HepG2 (cell line): Measurements from ENCODE around the gene ANKS1B. TPM values are rescaled to one million over a fixed set of nuclear protein-coding genes. Genes with fewer than 3 reads are reported as not detected.

Experiments used
- ATAC-seq: fragments of 200-7000 bp; cut with Tn5 transposase; 3 replicates; pipeline ENCODE4 v1.9.1; 2020; ENCODE audit warnings: mild to moderate bottlenecking, moderate library complexity
- BruUV-seq: library from RNA; stranded (reverse); fragments of 400-500 nt; replicated peaks from 2 replicates; lab custom pipeline; 2021; lab: Mats Ljungman, UMichigan
- CTCF ChIA-PET: fragments of 300-600 bp; formaldehyde crosslinking; extraction: SDS; loops from one replicate; lab custom pipeline; 2021; ENCODE audit warnings: low total read pairs, inconsistent platforms, low intra/inter-chr PET ratio; lab: Yijun Ruan, JAX
- POLR2A ChIA-PET: fragments of 350-600 bp; sonication (Branson Sonifier 250); formaldehyde crosslinking; loops from one replicate; lab custom pipeline; 2020; ENCODE audit warnings: antibody characterized with exemption, inconsistent platforms; lab: Yijun Ruan, JAX
- DNase-seq: peaks from one replicate; pipeline ENCODE4 v3.0.0-alpha.2; 2015; ENCODE audit warnings: low spot score
- FAIRE-seq: peaks from 3 replicates; lab custom pipeline; 2011; peaks lifted over from hg19 to GRCh38; lab: Jason Lieb, UNC
- H2AFZ ChIP-seq: one replicate; pipeline ENCODE4 v1.6.1; 2011; ENCODE audit warnings: low read length, inconsistent platforms
- H3K27ac ChIP-seq: fragments of 300-600 bp; 3 replicates; pipeline ENCODE4 v1.8.0; 2011; ENCODE audit warnings: mixed run types, mild to moderate bottlenecking, mixed read lengths, low read length, inconsistent platforms; ENCODE audit not compliant: insufficient read depth; ENCODE audit errors: extremely low read length
- H3K27me3 ChIP-seq, 2 experiments: fragments of 200-600 bp in 1 of 2; 2 replicates in 1 of 2; 3 replicates in 1 of 2; pipeline versions ENCODE4 v1.6.0 to v1.8.0; 2011; ENCODE audit warnings: low read length in 2 of 2, mild to moderate bottlenecking in 2 of 2, moderate library complexity in 2 of 2, inconsistent platforms in 1 of 2; ENCODE audit not compliant: insufficient read depth in 2 of 2, control insufficient read depth in 1 of 2
- H3K36me3 ChIP-seq, 2 experiments: fragments of 200-600 bp in 1 of 2; replicated peaks in 1 of 2; 2 replicates in 1 of 2; 3 replicates in 1 of 2; pipeline versions ENCODE4 v1.5.1 to v1.8.0; 2011; ENCODE audit warnings: low read length in 2 of 2, inconsistent platforms in 1 of 2; ENCODE audit not compliant: insufficient read depth in 2 of 2, control insufficient read depth in 1 of 2
- H3K4me1 ChIP-seq: 2 replicates; pipeline ENCODE4 v1.5.1; 2012; ENCODE audit warnings: low read length, inconsistent platforms; ENCODE audit not compliant: insufficient read depth
- H3K4me2 ChIP-seq: 2 replicates; pipeline ENCODE4 v1.6.0; 2011; ENCODE audit warnings: low read depth, low read length, inconsistent platforms
- H3K4me3 ChIP-seq, 3 experiments: fragments of 200-600 bp in 1 of 3; sonication (generic), shearing (Covaris generic) in 1 of 3; replicated peaks in 1 of 3; 2 replicates each; pipeline ENCODE4 v1.5.1; 2011 to 2016; ENCODE audit warnings: low read length in 3 of 3, inconsistent platforms in 2 of 3, low read depth in 2 of 3, mild to moderate bottlenecking in 2 of 3, control low read depth in 1 of 3, mixed read lengths in 1 of 3; ENCODE audit not compliant: insufficient read depth in 1 of 3
- H3K79me2 ChIP-seq: one replicate; pipeline ENCODE4 v1.6.1; 2011; ENCODE audit warnings: low read length, inconsistent platforms; ENCODE audit not compliant: insufficient read depth
- H3K9ac ChIP-seq: 2 replicates; pipeline ENCODE4 v1.6.0; 2011; ENCODE audit warnings: mild to moderate bottlenecking, low read depth, low read length, inconsistent platforms; ENCODE audit not compliant: insufficient read depth
- H3K9me3 ChIP-seq: 2 replicates; pipeline ENCODE4 v1.5.1; 2012; ENCODE audit warnings: mild to moderate bottlenecking, low read length
- H4K20me1 ChIP-seq: 2 replicates; pipeline ENCODE4 v1.6.0; 2011; ENCODE audit warnings: inconsistent platforms, mild to moderate bottlenecking, low read length, moderate library complexity; ENCODE audit not compliant: insufficient read depth
- FOXP1 ChIP-seq, 2 experiments: fragments of 450-650 bp in 1 of 2; IDR thresholded peaks; 2 replicates each; pipeline ENCODE4 v1.6.1; 2017 to 2018; ENCODE audit warnings: antibody characterized with exemption in 1 of 2
- MAFF ChIP-seq: IDR thresholded peaks from 2 replicates; pipeline ENCODE4 v1.6.1; 2011; ENCODE audit warnings: low read depth, low read length, improper control_type of control experiment
- ZBTB38 ChIP-seq: sonication (generic); formaldehyde crosslinking; IDR thresholded peaks from 2 replicates; pipeline ENCODE4 v1.5.1; 2020; ENCODE audit warnings: mild to moderate bottlenecking, missing genetic modification reagents
- ZNF280B ChIP-seq: sonication (generic); formaldehyde crosslinking; IDR thresholded peaks from 2 replicates; pipeline ENCODE4 v1.5.0; 2020; ENCODE audit warnings: missing genetic modification reagents, mild to moderate bottlenecking, borderline replicate concordance
- ZNF431 ChIP-seq: sonication (generic); formaldehyde crosslinking; IDR thresholded peaks from 2 replicates; pipeline ENCODE4 v1.9.0; 2022; ENCODE audit warnings: missing genetic modification reagents, low read depth, mild to moderate bottlenecking, borderline replicate concordance
- ZNF782 ChIP-seq: sonication (generic); formaldehyde crosslinking; IDR thresholded peaks from 2 replicates; pipeline ENCODE4 v1.4.0; 2020; ENCODE audit warnings: missing genetic modification reagents, mild to moderate bottlenecking, borderline replicate concordance
- WGBS: methylation state at CpG from one replicate; pipeline ENCODE4 v1.1.6; 2017; ENCODE audit warnings: low lambda C conversion rate; 5-methylcytosine and 5-hydroxymethylcytosine counted together
- in situ Hi-C: cut with HindIII; loops from 2 replicates; pipeline ENCODE4 v1.10.0; 2017; ENCODE audit warnings: low pct_unique_long_range_greater_than_20kb; ENCODE audit not compliant: extremely low pct_ligation_motif_present
- intact Hi-C: fragments of 100-400 bp; cut with micrococcal nuclease; formaldehyde crosslinking; loops from one replicate; pipeline ENCODE4 v1.10.0; 2022; ENCODE audit not compliant: unreplicated experiment
- polyA plus RNA-seq, 8 experiments: library from polyadenylated mRNA; depleted of rRNA in 3 of 8; stranded (reverse) in 7 of 8; unstranded in 1 of 8; fragments of >200 nt; fragmentation: Illumina TruSeq in 4 of 8; extraction: Trizol in 4 of 8; gene quantifications; 2 replicates each; pipeline versions ENCODE4 v1.2.1 to v1.2.3, GENCODE V29; 2011 to 2016; ENCODE audit warnings: low read depth in 4 of 8, missing spikeins in 1 of 8, mixed read lengths in 1 of 8; ENCODE audit not compliant: insufficient read depth in 1 of 8
- total RNA-seq, 5 experiments: library from RNA; depleted of rRNA; stranded (reverse); fragments of >200 nt; fragmentation: Illumina TruSeq; extraction: Trizol; gene quantifications; 2 replicates each; pipeline ENCODE4 v1.2.3, GENCODE V29; 2016; ENCODE audit warnings: low read depth in 1 of 5

The ANKS1B gene
- total and polyA plus RNA-seq, 2 of the 13 experiments (the other 11 are each of a cell fraction or from before 2014, with no cell fraction given), result 0.15 TPM; not detected in 1

GRCh38 chr12:99648183-99648582 lies 336.6 kb downstream of the ANKS1B start:
- no peak for DNase-seq
- ATAC-seq, result no peak
- Histone ChIP-seq H3K36me3 (no peaks in the 10 kb centered on the region), H3K27ac (no peak overlapping the region), H3K4me3 (no peak overlapping the region), H3K27me3 (no peaks in the 10 kb centered on the region), H3K4me2 (no peak overlapping the region), H3K79me2 (no peaks in the 10 kb centered on the region), H2AFZ (no peak overlapping the region), H3K9me3 (no peaks in the 10 kb centered on the region), H3K4me1 (no peaks in the 10 kb centered on the region), H3K9ac (no peak overlapping the region), H4K20me1 (no peaks in the 10 kb centered on the region)
- TF ChIP-seq ZNF280B (CRISPR knock-in tag) (no peak), FOXP1 (IDR thresholded peaks at IDR 0.05) (no peak), FOXP1 (CRISPR knock-in tag; IDR thresholded peaks at IDR 0.05) (no peak), MAFF (no peak), ZNF431 (CRISPR knock-in tag) (no peak)
- BruUV-seq, result no TSS peak
- CTCF ChIA-PET, result no interaction called here
- no peak for FAIRE-seq
- intact Hi-C loops (no loop called here), in situ Hi-C loops (no loop called here)
- POLR2A ChIA-PET, result no interaction called here
- WGBS, result 35% methylated on average over 13 of the region's 14 CpGs

GRCh38 chr12:99647453-99647852 lies 337.3 kb downstream of the ANKS1B start, which contains the start of gene GARIN6:
GARIN6 (plus strand) TSS chr12:99647753; CDS start chr12:99648175, 422 bp downstream.
- Histone ChIP-seq H3K4me1 (no peaks in the 10 kb centered on the region), H4K20me1 (no peaks in the 10 kb centered on the region), H3K27ac (no peak within 1 kb of the TSS), H3K4me3 (no peak within 1 kb of the TSS), H3K79me2 (no peaks in the 10 kb centered on the region), H3K27me3 (no peaks in the 10 kb centered on the region), H3K9ac (no peak within 1 kb of the TSS), H3K36me3 (no peaks in the 10 kb centered on the region), H2AFZ (no peak within 1 kb of the TSS), H3K9me3 (no peaks in the 10 kb centered on the region), H3K4me2 (no peak within 1 kb of the TSS)
- POLR2A ChIA-PET, result no interaction called here
- CTCF ChIA-PET, result no interaction called here
- no TSS peak for BruUV-seq
- intact Hi-C loops, result no loop called here
- in situ Hi-C loops, result no loop called here
- no peak for FAIRE-seq
- DNase-seq, result no peak
- 2% methylated on average over 4 of the region's 4 CpGs for WGBS
- TF ChIP-seq ZNF782 (CRISPR knock-in tag) (no peak), ZBTB38 (CRISPR knock-in tag) (no peak)
- no peak for ATAC-seq
